SK-N-SH treated with all-trans-retinoic acid at 6 μM for 48 hours (cell line): ENCODE results near the gene MYO1H.

ENCODE experiments used
- ATAC-seq: fragments of 200-7000 bp; cut with Tn5 transposase; 3 replicates; pipeline ENCODE4 v1.9.1; 2020; ENCODE audit warnings: mild to moderate bottlenecking, moderate library complexity
- ARNTL ChIP-seq: fragments of 450-650 bp; formaldehyde crosslinking; IDR thresholded peaks from 2 replicates; pipeline ENCODE4 v1.5.0; 2020; ENCODE audit warnings: low read depth, mild to moderate bottlenecking, moderate library complexity, borderline replicate concordance
- CSDC2 ChIP-seq: fragments of 250-450 bp; sonication (Bioruptor Pico); IDR thresholded peaks from 2 replicates; pipeline ENCODE4 v1.5.0; 2020; ENCODE audit warnings: mild to moderate bottlenecking, moderate library complexity
- ESRRG ChIP-seq: fragments of 250-450 bp; sonication (Bioruptor Pico); IDR thresholded peaks from 2 replicates; pipeline ENCODE4 v1.6.1; 2021; ENCODE audit warnings: mild to moderate bottlenecking
- GLIS3 ChIP-seq: fragments of 250-450 bp; sonication (Bioruptor Pico); IDR thresholded peaks from 2 replicates; pipeline ENCODE4 v1.5.0; 2020; ENCODE audit warnings: mild to moderate bottlenecking, moderate library complexity
- ISL1 ChIP-seq: fragments of 250-450 bp; sonication (Bioruptor Pico); IDR thresholded peaks from 2 replicates; pipeline ENCODE4 v2.1.2; 2022; ENCODE audit warnings: mild to moderate bottlenecking, moderate library complexity
- OSR1 ChIP-seq: fragments of 250-450 bp; sonication (Bioruptor Pico); IDR thresholded peaks from 2 replicates; pipeline ENCODE4 v1.8.0; 2022; ENCODE audit warnings: moderate library complexity, mild to moderate bottlenecking, inconsistent platforms
- PPARA ChIP-seq: fragments of 250-450 bp; sonication (Bioruptor Pico); IDR thresholded peaks from 2 replicates; pipeline ENCODE4 v1.5.0; 2020; ENCODE audit warnings: mild to moderate bottlenecking, borderline replicate concordance
- RARB ChIP-seq: fragments of 250-450 bp; sonication (Bioruptor Pico); IDR thresholded peaks from 2 replicates; pipeline ENCODE4 v1.8.0; 2021; ENCODE audit warnings: mild to moderate bottlenecking, moderate library complexity
- SNAI2 ChIP-seq: fragments of 250-450 bp; sonication (Bioruptor Pico); IDR thresholded peaks from 2 replicates; pipeline ENCODE4 v1.5.0; 2020; ENCODE audit warnings: mild to moderate bottlenecking, moderate library complexity
- TOX ChIP-seq: fragments of 250-450 bp; sonication (Bioruptor Pico); IDR thresholded peaks from 2 replicates; pipeline ENCODE4 v1.8.0; 2021; ENCODE audit warnings: mild to moderate bottlenecking, moderate library complexity, borderline replicate concordance
- ZC3H10 ChIP-seq: fragments of 250-450 bp; sonication (Bioruptor Pico); IDR thresholded peaks from 2 replicates; pipeline ENCODE4 v1.5.1; 2021; ENCODE audit warnings: mild to moderate bottlenecking, moderate library complexity
- ZFP3 ChIP-seq: fragments of 250-450 bp; sonication (Bioruptor Pico); IDR thresholded peaks from 2 replicates; pipeline ENCODE4 v1.5.0; 2020; ENCODE audit warnings: mild to moderate bottlenecking, moderate library complexity
- ZFP30 ChIP-seq: fragments of 450-650 bp; formaldehyde crosslinking; IDR thresholded peaks from 2 replicates; pipeline ENCODE4 v1.5.0; 2022; ENCODE audit warnings: mild to moderate bottlenecking, moderate library complexity
- ZNF565 ChIP-seq: fragments of 450-650 bp; formaldehyde crosslinking; conservative IDR thresholded peaks from 2 replicates; pipeline ENCODE4 v1.5.0; 2020; ENCODE audit warnings: low read depth, mild to moderate bottlenecking, moderate library complexity
- ZNF70 ChIP-seq: fragments of 450-650 bp; formaldehyde crosslinking; IDR thresholded peaks from 2 replicates; pipeline ENCODE4 v1.5.0; 2020; ENCODE audit warnings: mild to moderate bottlenecking, moderate library complexity
- ZNF8 ChIP-seq: fragments of 450-650 bp; formaldehyde crosslinking; IDR thresholded peaks from 2 replicates; pipeline ENCODE4 v1.5.0; 2020; ENCODE audit warnings: mild to moderate bottlenecking, moderate library complexity
- TF ChIP-seq, protein P1 (sequence below): fragments of 250-450 bp; sonication (Bioruptor Pico); IDR thresholded peaks from 2 replicates; pipeline ENCODE4 v1.8.0; 2020; ENCODE audit warnings: mild to moderate bottlenecking, moderate library complexity, borderline replicate concordance
- TF ChIP-seq, protein P2 (sequence below): fragments of 250-450 bp; sonication (Bioruptor Pico); IDR thresholded peaks from 2 replicates; pipeline ENCODE4 v1.5.0; 2020; ENCODE audit warnings: mild to moderate bottlenecking, moderate library complexity
- TF ChIP-seq, protein P3 (sequence below): fragments of 250-450 bp; sonication (Bioruptor Pico); IDR thresholded peaks from 2 replicates; pipeline ENCODE4 v1.5.1; 2021; ENCODE audit warnings: mild to moderate bottlenecking, moderate library complexity
- TF ChIP-seq, protein P4 (sequence below): fragments of 250-450 bp; sonication (Bioruptor Pico); IDR thresholded peaks from 2 replicates; pipeline ENCODE4 v1.8.0; 2021; ENCODE audit warnings: low read depth, mild to moderate bottlenecking, moderate library complexity, borderline replicate concordance
- TF ChIP-seq, protein P5 (sequence below): fragments of 250-450 bp; sonication (Bioruptor Pico); IDR thresholded peaks from 2 replicates; pipeline ENCODE4 v1.5.1; 2020; ENCODE audit warnings: low read depth, mild to moderate bottlenecking, moderate library complexity

MYO1H gene

DNA sequence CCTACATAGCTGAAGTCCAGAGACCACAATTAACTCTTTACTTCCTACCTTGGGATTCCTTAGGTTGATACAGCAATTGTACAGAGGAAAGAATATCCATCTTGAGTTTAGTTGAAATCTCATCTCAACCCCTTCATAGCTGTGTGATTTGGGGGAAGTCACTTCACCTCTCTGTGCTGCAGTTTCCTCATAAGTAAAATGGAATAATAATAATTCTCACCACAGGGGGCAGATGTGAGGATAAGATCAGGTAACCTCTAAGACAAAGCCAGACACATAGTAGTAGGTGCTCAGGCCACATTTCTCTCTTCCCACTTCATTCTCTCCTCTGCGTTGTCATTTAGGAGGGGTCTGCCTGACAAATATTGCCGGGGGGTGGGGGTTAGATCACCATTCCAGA lies 45.3 kb upstream of the MYO1H start:
- ATAC-seq = 0 out of 3 replicates have a peak, but pooled peaks have one; percentile 43
- TF ChIP-seq ARNTL (CRISPR knock-in tag) (no peak), ZNF565 (CRISPR knock-in tag) (no peak), ZC3H10 (CRISPR knock-in tag) (no peak), OSR1 (no peak), ZNF8 (CRISPR knock-in tag) (no peak), ZFP30 (CRISPR knock-in tag) (no peak), RARB (no peak), GLIS3 (CRISPR knock-in tag) (no peak), CSDC2 (no peak), PPARA (CRISPR knock-in tag) (no peak), ZNF70 (no peak), ESRRG (no peak), ISL1 (CRISPR knock-in tag) (no peak)
- TF ChIP-seq, protein P1, sequence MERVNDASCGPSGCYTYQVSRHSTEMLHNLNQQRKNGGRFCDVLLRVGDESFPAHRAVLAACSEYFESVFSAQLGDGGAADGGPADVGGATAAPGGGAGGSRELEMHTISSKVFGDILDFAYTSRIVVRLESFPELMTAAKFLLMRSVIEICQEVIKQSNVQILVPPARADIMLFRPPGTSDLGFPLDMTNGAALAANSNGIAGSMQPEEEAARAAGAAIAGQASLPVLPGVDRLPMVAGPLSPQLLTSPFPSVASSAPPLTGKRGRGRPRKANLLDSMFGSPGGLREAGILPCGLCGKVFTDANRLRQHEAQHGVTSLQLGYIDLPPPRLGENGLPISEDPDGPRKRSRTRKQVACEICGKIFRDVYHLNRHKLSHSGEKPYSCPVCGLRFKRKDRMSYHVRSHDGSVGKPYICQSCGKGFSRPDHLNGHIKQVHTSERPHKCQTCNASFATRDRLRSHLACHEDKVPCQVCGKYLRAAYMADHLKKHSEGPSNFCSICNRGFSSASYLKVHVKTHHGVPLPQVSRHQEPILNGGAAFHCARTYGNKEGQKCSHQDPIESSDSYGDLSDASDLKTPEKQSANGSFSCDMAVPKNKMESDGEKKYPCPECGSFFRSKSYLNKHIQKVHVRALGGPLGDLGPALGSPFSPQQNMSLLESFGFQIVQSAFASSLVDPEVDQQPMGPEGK (CRISPR knock-in tag) = no peak
- TF ChIP-seq, protein P2, sequence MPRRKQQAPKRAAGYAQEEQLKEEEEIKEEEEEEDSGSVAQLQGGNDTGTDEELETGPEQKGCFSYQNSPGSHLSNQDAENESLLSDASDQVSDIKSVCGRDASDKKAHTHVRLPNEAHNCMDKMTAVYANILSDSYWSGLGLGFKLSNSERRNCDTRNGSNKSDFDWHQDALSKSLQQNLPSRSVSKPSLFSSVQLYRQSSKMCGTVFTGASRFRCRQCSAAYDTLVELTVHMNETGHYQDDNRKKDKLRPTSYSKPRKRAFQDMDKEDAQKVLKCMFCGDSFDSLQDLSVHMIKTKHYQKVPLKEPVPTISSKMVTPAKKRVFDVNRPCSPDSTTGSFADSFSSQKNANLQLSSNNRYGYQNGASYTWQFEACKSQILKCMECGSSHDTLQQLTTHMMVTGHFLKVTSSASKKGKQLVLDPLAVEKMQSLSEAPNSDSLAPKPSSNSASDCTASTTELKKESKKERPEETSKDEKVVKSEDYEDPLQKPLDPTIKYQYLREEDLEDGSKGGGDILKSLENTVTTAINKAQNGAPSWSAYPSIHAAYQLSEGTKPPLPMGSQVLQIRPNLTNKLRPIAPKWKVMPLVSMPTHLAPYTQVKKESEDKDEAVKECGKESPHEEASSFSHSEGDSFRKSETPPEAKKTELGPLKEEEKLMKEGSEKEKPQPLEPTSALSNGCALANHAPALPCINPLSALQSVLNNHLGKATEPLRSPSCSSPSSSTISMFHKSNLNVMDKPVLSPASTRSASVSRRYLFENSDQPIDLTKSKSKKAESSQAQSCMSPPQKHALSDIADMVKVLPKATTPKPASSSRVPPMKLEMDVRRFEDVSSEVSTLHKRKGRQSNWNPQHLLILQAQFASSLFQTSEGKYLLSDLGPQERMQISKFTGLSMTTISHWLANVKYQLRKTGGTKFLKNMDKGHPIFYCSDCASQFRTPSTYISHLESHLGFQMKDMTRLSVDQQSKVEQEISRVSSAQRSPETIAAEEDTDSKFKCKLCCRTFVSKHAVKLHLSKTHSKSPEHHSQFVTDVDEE = no peak
- TF ChIP-seq, protein P3, sequence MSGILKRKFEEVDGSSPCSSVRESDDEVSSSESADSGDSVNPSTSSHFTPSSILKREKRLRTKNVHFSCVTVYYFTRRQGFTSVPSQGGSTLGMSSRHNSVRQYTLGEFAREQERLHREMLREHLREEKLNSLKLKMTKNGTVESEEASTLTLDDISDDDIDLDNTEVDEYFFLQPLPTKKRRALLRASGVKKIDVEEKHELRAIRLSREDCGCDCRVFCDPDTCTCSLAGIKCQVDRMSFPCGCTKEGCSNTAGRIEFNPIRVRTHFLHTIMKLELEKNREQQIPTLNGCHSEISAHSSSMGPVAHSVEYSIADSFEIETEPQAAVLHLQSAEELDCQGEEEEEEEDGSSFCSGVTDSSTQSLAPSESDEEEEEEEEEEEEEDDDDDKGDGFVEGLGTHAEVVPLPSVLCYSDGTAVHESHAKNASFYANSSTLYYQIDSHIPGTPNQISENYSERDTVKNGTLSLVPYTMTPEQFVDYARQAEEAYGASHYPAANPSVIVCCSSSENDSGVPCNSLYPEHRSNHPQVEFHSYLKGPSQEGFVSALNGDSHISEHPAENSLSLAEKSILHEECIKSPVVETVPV (CRISPR knock-in tag) = no peak
- TF ChIP-seq, protein P4, sequence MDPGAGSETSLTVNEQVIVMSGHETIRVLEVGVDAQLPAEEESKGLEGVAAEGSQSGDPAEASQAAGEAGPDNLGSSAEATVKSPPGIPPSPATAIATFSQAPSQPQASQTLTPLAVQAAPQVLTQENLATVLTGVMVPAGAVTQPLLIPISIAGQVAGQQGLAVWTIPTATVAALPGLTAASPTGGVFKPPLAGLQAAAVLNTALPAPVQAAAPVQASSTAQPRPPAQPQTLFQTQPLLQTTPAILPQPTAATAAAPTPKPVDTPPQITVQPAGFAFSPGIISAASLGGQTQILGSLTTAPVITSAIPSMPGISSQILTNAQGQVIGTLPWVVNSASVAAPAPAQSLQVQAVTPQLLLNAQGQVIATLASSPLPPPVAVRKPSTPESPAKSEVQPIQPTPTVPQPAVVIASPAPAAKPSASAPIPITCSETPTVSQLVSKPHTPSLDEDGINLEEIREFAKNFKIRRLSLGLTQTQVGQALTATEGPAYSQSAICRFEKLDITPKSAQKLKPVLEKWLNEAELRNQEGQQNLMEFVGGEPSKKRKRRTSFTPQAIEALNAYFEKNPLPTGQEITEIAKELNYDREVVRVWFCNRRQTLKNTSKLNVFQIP (CRISPR knock-in tag) = no peak
- TF ChIP-seq, protein P5, sequence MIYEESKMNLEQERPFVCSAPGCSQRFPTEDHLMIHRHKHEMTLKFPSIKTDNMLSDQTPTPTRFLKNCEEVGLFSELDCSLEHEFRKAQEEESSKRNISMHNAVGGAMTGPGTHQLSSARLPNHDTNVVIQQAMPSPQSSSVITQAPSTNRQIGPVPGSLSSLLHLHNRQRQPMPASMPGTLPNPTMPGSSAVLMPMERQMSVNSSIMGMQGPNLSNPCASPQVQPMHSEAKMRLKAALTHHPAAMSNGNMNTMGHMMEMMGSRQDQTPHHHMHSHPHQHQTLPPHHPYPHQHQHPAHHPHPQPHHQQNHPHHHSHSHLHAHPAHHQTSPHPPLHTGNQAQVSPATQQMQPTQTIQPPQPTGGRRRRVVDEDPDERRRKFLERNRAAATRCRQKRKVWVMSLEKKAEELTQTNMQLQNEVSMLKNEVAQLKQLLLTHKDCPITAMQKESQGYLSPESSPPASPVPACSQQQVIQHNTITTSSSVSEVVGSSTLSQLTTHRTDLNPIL = no peak
- TF ChIP-seq, all 23 proteins: peak for 0

DNA sequence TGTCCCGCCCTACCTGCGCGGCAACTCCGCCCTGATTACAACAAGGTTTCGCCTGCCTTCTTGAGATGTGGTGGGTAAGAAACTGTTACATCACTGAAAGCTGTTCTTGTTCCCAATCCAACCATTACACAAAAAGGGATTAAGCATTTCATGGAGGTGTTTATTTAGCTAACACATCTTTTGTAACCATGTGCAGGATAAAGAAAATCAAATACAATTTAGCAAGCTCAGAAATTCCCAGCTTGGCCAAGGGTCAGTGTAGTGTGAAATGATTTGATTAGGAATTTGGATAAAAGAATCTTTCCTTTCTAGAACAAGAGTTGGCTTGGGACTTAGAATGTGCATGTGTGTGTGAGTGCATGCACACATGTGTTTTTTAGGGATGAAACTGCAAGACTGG lies 44.9 kb upstream of the MYO1H start:
- TF ChIP-seq ZNF565 (CRISPR knock-in tag) = no peak
- no peak for TF ChIP-seq OSR1
- TF ChIP-seq SNAI2 = no peak
- TF ChIP-seq, protein P2 = no peak
- TF ChIP-seq ZC3H10 (CRISPR knock-in tag) = no peak
- no peak for TF ChIP-seq ZFP3
- TF ChIP-seq ISL1 (CRISPR knock-in tag) = no peak
- no peak for TF ChIP-seq GLIS3 (CRISPR knock-in tag)
- TF ChIP-seq RARB = no peak
- no peak for TF ChIP-seq ZNF8 (CRISPR knock-in tag)
- no peak for TF ChIP-seq ZFP30 (CRISPR knock-in tag)
- no peak for TF ChIP-seq ZNF70
- TF ChIP-seq TOX (CRISPR knock-in tag) = no peak
- no peak for TF ChIP-seq PPARA (CRISPR knock-in tag)
- TF ChIP-seq, protein P5 = no peak
- TF ChIP-seq, protein P4 (CRISPR knock-in tag) = no peak
- ATAC-seq = no peak
